ENCODE results near the gene SCAF4.
"Not testable (repeated sequence)": the region's sequence is repeated elsewhere in the genome, so short reads cannot be mapped to it uniquely, and the experiment has no call there.

Gene SCAF4, protein sequence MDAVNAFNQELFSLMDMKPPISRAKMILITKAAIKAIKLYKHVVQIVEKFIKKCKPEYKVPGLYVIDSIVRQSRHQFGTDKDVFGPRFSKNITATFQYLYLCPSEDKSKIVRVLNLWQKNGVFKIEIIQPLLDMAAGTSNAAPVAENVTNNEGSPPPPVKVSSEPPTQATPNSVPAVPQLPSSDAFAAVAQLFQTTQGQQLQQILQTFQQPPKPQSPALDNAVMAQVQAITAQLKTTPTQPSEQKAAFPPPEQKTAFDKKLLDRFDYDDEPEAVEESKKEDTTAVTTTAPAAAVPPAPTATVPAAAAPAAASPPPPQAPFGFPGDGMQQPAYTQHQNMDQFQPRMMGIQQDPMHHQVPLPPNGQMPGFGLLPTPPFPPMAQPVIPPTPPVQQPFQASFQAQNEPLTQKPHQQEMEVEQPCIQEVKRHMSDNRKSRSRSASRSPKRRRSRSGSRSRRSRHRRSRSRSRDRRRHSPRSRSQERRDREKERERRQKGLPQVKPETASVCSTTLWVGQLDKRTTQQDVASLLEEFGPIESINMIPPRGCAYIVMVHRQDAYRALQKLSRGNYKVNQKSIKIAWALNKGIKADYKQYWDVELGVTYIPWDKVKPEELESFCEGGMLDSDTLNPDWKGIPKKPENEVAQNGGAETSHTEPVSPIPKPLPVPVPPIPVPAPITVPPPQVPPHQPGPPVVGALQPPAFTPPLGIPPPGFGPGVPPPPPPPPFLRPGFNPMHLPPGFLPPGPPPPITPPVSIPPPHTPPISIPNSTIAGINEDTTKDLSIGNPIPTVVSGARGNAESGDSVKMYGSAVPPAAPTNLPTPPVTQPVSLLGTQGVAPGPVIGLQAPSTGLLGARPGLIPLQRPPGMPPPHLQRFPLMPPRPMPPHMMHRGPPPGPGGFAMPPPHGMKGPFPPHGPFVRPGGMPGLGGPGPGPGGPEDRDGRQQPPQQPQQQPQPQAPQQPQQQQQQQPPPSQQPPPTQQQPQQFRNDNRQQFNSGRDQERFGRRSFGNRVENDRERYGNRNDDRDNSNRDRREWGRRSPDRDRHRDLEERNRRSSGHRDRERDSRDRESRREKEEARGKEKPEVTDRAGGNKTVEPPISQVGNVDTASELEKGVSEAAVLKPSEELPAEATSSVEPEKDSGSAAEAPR

DNA sequence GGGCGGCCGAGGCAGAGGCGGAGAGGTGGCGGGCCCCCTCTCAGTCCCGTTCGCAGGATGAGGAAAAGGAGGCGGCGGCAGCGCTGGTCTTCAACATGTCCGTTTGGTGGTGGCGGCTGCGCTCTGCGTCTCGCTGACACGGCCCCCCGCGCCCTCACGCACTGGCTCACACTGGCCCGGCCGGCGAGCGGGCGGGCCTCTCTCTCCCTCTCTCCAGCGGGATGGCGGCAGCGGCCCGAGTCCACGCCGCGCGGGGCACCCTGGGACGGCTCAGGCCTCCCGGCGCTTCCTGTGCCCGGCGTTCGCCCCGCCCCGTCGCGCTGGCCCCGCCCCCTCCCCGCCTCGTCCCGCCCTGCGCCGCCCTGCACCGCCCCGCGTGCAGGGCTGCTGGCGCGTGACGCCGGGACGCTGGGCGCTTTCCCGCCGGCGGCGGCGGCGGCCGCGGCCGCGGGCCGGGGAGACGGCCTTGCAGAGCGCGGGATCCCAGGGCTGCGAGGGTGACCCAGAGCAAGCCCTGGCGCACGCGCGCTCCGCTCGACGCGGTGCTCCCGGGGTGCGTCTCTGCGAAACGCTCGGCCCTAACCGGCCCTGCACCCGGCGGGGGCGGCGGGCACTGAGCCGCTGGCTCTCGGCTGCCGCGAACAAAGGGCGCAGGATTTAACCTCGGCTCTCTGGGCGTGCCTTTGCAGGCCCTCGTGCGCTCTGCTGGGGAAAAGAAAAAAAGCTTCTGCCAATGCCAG lies at the start of gene SCAF4:
Gene SCAF4 (minus strand): TSS at position 262 of the 740 bp plus-strand sequence. CDS start 426 bp downstream, outside the sequence.
- DNase-seq, result peak; percentile 82

DNA sequence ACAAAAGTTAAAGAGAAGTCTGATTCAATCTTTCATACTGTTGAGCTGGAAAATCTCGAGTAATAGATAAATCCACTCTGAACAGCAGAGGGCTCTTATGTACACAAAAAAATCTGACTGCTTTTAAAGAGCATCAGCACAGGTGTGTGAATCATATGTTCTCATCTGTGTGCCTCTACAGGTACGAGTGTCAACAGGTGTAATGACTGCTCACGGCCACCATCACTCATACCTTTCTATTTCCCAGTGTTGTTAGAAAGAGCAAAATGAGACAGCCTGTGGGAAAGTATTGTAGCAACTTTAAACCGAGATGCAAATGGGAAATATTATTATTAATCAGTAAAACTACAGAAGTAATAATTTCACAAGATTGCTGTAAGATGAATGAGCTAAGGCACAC lies 49.0 kb upstream of the SCAF4 start:
- no peak for DNase-seq

DNA sequence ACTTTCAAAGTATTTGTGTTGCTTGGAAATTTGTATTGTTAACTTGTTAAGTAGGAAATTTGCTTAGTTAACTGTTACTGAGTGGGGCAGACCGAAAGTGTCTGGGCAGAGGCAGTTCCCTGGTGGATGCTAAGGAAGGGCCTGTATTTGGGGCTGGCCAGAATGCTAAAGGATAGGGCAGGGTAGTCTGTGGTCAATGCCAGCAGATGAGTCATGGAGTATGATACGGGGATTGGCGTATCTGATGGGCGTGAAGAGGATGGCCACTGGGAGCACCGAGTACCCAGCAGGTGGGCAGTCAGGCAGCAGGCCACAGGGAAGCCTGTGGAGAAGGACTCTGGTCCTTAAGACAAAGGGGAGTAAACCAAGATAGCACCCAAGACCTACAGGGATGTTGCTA lies 46.6 kb upstream of the SCAF4 start:
- no peak for DNase-seq

DNA sequence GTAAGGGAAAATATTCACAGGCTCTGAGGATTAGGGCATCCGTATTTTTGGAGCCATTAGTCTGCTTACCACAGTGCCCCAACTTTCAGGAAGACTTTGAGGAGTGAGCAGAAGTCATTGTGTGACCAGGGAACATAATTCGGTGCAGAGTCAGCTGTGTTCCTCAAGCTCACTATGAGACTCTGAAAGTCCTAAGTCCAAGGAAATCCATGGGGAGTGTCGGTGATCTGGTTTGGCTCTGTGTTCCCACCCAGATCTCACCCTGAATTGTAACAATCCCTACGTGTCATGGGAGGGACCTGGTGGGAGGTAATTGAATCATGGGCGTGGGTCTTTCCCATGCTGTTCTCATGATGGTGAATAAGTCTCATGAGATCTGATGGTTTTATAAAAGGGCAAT lies 45.9 kb upstream of the SCAF4 start:
- no peak for DNase-seq

DNA sequence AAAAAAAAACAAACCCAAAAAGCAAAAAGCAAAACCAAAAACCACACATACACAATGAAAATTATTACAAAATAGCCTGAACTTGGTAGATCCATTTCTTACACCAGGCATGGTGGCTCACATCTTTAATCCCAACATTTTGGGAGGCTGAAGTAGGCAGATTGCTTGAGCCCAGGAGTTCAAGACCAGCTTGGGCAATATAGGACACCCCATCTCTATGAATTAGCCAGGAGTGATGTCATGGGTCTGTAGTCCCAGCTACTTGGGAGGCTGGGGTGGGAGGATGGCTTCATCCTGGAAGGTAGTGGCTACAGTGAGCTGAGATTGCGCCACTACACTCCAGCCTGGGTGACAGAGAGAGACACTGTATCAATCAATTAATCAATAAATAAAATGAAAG lies 42.1 kb upstream of the SCAF4 start:
- DNase-seq, result no peak

DNA sequence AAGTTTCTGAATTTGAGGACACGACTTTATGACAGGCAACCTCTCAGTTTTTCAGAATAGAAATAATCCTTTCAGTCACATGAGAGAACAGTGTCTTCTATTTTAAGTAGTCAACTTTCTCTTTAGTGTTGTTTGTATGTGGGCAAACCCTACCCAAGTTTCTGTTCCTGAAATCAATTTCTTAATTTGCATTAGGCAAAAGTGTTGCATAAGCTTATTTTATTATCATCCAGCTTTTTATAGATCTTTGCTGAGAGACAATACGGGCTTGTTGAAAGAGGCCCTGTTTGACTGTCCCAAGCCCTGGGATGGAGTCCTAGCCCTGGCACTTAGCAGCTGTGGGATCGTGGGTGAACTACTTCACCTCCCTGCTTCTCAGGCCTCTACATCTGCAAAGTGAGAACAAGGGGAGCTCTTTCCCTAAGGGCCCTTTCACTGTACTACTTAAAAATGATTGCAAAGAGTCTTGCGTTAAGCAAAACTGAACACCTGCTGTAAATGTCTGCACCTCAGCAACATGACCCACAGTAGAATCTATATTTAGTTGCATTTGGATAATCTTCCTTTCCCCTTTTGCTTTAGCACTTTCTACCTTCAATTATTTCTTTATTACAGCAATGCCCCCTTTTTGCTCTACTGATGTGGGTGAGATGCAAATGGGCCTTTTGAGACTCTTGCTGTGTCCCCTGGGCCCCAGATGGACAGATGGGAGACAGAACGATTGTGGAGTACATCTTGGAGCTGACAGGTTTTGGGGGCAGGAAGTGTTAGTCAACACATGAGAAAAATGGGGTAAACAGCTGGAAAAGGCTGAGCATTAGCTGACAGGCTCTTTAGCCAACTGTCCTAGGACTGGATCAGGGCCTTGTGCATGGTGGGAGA lies 41.0 kb upstream of the SCAF4 start:
- no peak for DNase-seq

DNA sequence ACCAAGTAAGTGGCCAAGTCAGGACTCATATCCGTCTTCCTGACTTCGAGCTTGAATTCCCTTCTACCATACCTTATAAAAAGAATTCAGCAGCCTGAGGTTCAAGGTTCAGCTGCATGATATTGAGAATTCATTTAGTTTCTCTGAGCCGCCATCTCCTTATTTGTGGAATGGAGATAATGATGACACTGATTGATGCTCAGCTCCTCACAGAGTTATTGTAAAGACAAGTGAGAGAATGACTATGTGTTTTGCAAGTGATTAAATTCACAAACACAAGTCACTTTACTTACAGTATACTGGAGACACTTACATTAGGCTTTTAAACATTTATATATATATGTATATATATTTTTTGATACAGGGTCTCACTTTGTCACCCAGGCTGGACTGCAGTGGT lies 39.8 kb upstream of the SCAF4 start:
- DNase-seq, result no peak

DNA sequence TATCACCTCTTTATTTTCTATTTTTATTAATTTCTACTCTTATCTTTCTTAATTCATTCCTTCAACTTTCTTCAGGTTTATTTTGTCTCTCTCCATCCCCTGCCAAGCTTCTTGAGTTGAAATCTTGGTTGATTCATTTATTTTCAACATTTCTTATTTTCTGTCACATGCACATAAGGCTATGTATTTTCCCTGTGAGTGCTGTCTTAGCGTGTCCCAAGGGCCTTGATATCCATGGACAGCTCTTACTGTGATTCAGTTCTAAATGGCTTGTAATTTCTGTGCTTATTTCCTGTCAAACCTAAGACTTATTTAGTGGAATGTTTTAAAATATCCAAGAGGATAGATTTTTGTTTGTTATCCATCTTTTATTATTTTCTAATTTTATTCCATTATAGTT lies 36.8 kb upstream of the SCAF4 start:
- DNase-seq, result no peak

DNA sequence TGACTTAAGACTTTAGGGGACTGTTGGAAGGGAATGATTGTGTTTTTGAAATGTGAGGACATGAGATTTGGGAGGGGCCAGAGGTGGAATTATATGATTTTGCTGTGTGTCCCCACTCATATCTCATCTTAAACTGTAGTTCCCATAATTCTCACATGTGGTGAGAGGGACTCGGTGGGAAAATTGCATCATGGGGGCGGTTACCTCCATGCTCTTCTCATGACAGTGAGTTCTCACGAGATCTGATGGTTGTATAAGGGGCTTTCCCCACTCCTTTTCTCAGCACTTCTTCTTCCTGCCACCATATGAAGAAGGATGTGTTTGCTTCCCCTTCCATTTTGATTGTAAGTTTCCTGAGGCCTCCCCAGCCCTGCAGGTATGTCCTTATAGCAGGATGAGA lies 35.0 kb upstream of the SCAF4 start:
- DNase-seq, result no peak

DNA sequence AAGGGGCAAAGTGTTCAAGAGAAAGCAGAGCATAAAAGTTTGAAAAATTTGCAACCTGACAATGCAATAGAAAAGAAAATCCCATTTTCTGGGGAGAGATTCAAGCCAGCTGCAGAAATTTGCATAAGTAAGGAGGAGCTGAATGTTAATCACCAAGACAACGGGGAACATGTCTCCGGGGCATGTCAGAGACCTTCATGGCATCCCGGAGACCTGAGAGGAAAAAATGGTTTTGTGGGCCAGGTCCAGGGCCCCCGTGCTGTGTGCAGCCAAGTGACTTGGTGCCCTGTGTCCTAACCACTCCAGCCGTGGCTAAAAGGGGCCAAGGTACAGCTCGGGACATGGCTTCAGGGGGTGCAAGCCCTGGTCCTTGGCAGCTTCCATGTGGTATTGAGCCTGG lies 33.9 kb upstream of the SCAF4 start:
- not testable (repeated sequence) for DNase-seq

DNA sequence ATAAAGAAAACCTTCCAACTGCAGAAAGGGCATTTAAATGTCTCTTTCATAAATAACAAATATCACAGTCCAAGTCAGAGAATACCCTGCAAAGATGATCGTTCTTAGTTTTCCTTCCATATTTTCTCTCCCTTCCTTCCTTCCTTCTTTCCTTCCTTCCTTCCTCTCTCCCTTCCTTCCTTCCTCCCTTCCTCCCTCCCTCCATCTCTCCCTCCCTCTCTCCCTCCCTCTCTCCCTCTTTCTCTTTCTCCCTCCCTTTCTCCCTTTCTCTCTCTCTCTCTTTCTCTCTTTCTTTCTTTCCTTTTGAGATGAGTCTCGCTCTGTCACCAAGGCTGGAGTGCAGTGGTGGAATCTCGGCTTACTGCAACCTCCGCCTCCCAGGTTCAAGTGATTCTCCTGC lies 29.0 kb upstream of the SCAF4 start:
- no peak for DNase-seq

DNA sequence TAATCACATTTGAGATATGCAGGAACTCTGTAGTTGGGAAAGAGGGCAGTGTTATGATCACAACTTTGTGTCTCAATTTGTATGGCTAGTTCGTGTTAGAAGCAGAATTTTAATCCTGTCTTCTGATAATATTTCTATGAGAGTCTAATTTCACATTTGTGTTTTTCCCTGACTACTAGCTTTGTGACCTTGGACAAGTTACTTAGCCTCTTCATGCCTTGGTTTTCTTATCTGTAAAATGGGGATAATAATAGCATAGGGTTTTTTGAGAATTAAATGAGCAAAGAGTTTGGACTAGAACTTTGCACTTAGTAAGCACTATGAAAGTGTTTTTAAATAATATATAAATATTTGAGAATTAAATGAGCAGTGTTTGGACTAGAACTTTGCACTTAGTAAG lies 24.9 kb upstream of the SCAF4 start:
- DNase-seq, result no peak

DNA sequence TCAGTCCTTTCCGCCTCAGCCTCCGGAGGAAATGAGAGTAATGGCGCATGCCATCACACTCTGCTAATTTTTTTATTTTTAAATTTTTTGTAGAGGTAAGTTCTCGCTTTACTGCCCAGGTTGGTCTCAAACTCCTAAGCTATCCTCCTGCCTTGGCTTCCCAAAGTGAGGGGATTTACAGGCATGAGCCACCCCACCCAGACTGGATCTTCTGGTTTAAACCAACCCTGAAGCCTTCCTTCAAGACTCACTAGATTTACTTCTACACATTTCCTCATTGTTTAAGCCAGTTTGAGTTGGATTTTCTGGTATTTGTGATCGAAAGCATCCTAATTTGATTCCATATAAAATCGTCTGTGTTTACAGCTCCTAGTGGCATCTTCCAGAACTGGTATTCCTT lies 23.1 kb upstream of the SCAF4 start:
- DNase-seq, result no peak

DNA sequence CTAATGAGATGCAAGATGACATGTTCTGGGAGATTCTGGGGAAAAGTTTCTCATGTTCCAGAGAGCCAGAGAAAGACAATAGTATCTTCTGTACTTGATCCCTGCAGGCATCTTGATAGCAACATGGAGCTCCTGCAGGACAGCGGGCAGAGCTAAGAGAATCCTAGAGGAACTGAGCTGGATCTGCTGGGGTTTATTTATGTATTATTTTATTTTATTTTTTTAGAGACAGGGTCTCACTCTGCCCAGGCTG lies 22.7 kb upstream of the SCAF4 start:
- no peak for DNase-seq

DNA sequence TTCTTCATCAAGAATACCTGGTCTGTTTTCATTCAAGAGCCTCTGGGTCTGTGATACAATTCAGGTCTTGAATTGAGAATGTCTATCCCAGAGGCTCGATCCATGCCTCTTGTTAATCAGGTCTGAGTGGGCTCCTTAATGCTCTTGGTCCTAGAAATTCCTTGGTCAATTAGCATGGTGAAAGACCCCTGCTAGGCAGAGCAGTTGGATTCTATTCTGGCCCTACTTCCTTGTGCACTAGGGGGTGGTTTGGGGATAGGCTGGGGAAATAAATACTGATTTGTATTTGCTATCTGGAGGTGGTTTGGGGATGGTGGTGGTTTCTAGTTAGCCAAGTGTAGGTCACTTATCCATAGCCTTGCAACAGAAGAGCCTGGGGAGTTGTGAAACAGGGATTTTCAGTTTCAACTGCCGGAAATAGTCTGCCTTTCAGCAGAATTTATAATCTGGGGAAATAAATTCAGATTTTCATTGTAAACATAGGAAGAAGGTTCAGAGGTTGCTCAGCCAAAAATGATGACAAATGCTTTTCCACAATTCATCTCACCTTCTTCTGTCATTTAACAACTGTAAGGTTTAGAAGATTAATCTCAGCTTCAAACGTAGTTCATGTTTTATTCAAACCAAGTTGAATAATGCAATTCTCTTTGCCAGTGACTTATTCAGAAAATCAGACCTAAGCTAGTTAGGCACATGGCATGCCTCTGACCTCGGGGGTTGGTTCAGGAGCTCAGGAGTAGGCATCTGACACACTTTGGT lies 22.2 kb upstream of the SCAF4 start:
- DNase-seq, result no peak

DNA sequence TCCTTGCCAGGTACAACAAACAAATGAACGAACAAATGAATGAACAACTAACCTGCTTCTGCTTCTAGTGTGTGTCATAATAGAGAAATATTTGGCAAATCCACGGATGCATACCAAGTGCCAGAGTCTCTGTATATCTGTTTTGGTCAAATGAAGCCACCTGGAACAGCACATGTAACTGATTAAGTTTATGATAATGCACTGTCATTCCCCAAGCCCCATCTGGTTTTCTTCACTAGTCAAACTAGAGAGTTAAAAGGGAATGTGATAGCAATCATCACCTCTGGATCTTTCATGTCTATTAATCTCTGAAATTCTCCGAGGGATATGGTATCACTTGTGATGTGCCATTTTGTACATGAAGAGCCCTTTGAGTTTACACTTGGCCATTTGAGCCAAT lies 21.0 kb upstream of the SCAF4 start:
- no peak for DNase-seq

DNA sequence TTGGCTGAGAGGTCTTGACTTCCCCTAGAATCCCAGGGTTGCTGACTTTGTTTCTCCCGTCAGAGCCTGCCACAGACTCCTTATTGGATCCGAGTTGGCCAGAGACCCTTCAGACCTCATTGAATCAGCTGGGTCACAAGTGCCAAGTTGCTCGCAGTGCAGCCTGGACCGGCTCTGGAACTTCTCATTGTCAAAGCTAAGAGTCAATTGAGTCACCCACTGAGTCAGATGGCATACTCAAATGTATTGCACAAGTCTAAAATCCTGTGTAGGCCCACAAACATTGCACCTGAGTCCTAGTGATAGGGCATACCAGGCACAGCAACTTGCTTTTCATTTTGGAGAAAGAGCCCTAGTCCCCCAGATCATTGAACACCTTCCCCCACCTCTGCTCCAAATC lies 20.4 kb upstream of the SCAF4 start:
- DNase-seq, result no peak

DNA sequence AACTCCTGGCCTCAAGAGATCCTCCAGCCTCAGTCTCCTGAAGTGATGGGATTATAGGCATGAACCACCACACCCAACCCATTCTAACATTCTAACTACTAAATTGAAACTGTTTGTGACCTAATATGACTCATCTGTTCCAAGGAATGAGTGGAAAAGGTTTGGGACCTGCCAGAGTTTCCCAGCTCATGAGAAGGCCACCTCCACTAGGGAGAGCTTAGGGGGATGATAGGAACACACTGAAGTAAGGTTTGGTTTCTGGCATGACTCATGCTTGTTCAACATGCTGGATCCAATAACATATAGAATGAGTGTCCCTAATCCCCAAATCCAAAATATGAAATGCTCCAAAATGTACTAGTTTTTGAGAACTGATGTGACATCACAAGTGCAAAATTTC lies 18.9 kb upstream of the SCAF4 start:
- no peak for DNase-seq

DNA sequence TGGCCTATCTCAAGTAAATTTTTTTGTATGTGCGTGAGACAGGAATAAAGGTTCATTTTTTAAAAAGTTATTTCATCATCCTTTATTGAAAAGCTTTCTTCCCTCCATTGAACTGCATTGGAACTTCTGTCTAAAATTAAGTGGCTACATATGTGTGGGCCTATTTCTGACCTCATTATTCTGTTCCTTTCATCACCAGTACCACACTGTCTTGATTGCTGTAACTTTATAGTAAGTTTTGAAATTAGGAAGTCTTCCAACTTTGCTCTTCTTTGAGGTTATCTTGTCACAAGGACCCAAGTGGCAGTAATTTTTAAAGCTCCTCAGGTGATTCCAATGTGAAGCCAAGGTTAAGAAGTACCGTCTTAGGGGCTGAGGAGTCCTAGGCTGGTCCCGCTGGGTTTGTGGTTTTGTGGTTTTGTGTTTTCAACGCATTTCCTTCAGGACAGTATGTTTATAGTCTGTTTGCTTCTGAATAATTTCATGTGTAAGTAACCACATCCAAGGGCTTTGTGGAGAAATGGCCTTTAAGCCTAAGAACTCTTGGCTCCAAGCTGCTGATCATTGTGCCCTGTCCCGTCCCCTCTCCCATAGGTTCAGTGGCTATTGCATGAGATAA lies 12.4 kb upstream of the SCAF4 start:
- no peak for DNase-seq

DNA sequence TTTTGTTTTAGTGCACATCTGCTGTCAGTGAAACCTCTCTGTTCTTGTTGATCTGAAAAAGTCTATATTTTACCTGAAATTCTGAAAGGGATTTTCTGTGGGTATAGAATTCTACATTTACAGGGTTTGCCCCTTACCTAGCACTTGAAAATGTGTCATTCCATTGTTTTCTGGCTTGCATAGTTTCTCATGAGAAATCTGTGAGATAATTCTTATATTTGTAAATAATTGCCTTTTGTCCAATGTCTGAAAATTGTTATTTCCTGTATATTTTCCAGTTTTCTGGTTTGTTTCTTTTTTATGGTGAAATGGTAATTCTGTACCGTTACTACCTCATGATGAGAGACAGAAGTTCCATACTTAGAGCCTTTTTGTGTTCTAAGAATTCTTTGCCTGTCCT lies 11.8 kb upstream of the SCAF4 start:
- no peak for DNase-seq

DNA sequence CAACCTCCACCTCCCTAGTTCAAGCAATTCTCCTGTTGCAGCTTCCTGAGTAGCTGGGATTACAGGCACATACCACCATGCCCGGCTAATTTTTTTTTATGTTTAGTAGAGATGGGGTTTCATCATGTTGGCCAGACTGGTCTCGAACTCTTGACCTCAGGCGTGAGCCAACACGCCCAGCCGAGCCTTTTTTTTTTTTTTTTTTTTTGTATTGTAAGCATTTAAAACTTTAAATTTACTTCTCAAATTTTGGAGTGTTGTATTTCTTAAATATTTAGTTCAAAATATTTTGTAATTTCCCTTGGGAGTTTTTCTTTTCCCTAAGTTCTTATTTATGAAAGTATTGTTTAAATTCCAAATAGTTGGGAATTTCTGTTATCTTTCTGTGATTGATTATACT lies 9.2 kb upstream of the SCAF4 start:
- no peak for DNase-seq

Data from CD4-positive, alpha-beta T cell treated with Interferon gamma for 1 hour (primary cell).